RWPE1 (cell line): ENCODE measurements around the gene SPARCL1.

Source experiments
- CTCF ChIA-PET: fragments of 350-600 bp; sonication (Branson Sonifier 250); formaldehyde crosslinking; extraction: SDS; loops from one replicate; lab custom pipeline; 2021; lab: Yijun Ruan, JAX
- POLR2A ChIA-PET: fragments of 400-600 bp; formaldehyde crosslinking; extraction: SDS; loops from one replicate; lab custom pipeline; 2020; ENCODE audit warnings: antibody characterized with exemption; ENCODE audit not compliant: low non-redundant PET; lab: Yijun Ruan, JAX
- DNase-seq: peaks from one replicate; pipeline ENCODE4 v3.0.0; 2012; ENCODE audit warnings: low spot score
- H3K27ac ChIP-seq: fragments of 450-650 bp; 2 replicates; pipeline ENCODE4 v1.5.1; 2017
- CTCF ChIP-seq: fragments of 450-650 bp; conservative IDR thresholded peaks from 2 replicates; pipeline ENCODE4 v1.5.1; 2017; ENCODE audit warnings: low read depth, mild to moderate bottlenecking

The SPARCL1 gene

GRCh38 chr4:87530868-87531267 lies 1.7 kb upstream of the SPARCL1 start:
- H3K27ac ChIP-seq: no peak overlapping the region; the same call in 1 of the 2 replicates
- no peak for TF ChIP-seq CTCF
- CTCF ChIA-PET: interaction anchor here (0.6 kb wide), 1 partner anchor 484 kb away, joined by 3 read pairs; no protein-coding TSS in a partner anchor
- DNase-seq: peak; percentile 59
- POLR2A ChIA-PET: no interaction called here

GRCh38 chr4:87530229-87530628 lies 1.1 kb upstream of the SPARCL1 start:
- ChIA-PET CTCF (interaction anchor here (0.6 kb wide), 1 partner anchor 484 kb away, joined by 3 read pairs; no protein-coding TSS in a partner anchor), POLR2A (no interaction called here)
- DNase-seq: no peak
- H3K27ac ChIP-seq: no peak overlapping the region
- TF ChIP-seq CTCF: no peak

GRCh38 chr4:87527431-87528220 lies 1.6 kb downstream of the SPARCL1 start:
- POLR2A ChIA-PET: no interaction called here
- TF ChIP-seq CTCF: no peak
- CTCF ChIA-PET: no interaction called here
- no peak overlapping the region for H3K27ac ChIP-seq
- DNase-seq: no peak

DNA sequence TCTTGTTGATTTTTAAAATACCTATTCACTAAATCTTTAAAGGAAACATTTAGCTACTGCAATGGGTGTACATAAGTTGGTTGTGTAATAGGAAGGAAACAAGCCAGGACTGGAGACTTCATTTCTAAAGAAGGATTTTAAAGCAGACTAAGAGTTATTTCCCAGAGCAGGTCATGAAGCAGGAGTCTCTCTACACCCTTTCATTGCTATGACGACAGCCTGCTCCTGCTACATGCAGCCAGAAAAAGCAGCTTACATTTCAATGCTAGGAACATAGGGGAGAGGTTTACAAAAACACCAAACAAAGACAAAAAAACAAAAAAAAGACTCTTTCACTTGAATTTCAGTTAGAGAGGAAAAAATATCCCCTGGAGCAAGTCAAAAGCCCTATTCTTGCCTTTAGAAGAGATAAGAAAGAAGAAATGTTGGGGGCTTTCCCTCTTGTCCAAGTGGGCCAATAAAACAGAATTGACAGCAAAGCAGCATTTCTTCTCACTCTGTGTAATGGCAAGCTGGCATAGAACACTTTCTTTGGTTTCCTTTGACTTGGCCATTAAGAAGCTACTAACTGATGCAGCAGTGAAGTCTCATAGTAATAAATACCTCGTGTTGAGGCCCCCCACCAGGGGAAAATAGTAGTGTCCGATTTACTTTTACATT lies 3.4 kb downstream of the SPARCL1 start:
- ChIA-PET CTCF (interaction anchor here (0.6 kb wide), 1 partner anchor 323 kb away, joined by 3 read pairs; no protein-coding TSS in a partner anchor), POLR2A (no interaction called here)
- no peak overlapping the region for H3K27ac ChIP-seq
- DNase-seq: no peak
- TF ChIP-seq CTCF: no peak

DNA sequence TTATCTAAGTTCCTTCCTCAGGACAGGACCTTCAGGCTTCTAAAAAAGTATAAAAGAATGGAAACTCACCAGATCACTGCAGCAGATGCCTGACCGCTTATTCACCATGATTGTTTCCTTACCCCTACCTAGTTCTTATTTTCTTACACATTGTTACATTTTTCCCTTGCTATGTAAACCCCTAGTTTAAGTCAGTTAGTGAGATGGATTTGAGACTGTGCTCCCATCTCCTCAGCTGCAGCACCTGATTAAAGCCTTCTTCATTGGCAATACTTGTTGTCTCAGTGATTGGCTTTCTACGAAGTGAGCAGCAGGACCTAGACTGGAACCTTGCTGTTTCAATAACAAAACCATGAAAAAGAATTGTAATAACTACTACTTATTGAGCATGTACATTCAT lies 4.7 kb downstream of the SPARCL1 start:
- TF ChIP-seq CTCF: no peak
- CTCF ChIA-PET: no interaction called here
- DNase-seq: no peak
- peak overlapping the region; percentile 54 for H3K27ac ChIP-seq
- POLR2A ChIA-PET: no interaction called here

DNA sequence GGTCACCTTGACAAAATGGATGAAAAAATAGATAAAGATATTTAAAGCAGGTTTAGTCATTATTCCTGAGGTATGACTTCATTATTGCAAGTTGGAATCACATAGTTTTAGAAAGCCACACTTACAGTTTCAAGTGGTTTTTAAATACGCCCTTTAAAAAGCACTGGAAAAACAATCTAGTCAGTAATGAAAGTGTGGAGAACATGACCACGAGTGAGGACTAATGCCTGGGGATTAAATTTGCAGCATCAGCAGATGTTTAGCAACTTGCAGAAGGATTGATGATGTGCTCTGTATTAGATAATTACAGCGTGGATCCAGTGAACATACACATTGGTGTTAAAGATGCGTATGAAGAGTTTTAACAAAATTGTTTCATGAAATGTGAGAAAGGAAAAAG lies 5.9 kb downstream of the SPARCL1 start:
- POLR2A ChIA-PET: no interaction called here
- H3K27ac ChIP-seq: no peak overlapping the region
- no peak for TF ChIP-seq CTCF
- no peak for DNase-seq
- CTCF ChIA-PET: interaction anchor here (0.5 kb wide), 1 partner anchor 286 kb away, joined by 3 read pairs; no protein-coding TSS in a partner anchor
